Memory B cell (primary cell): Measurements from ENCODE around the gene SCNN1A.
A peak's percentile ranks its signal among the peaks of the same experiment; 100 is the strongest.

ENCODE experiments used
- ATAC-seq: fragments of 150-1000 bp; cut with Tn5 transposase; 2 replicates; pipeline ENCODE4 v1.10.0; 2021; ENCODE audit warnings: low read depth, mild to moderate bottlenecking, moderate library complexity
- DNase-seq, 2 donors: peaks; one replicate each; pipeline ENCODE4 v3.0.0; 2022; ENCODE audit warnings: low spot score in 2 of 2
- H3K27ac Mint-ChIP-seq: one replicate; pipeline ENCODE4 v1.8.0; 2022; ENCODE audit warnings: mild to moderate bottlenecking, moderate library complexity, mixed read lengths
- H3K27me3 Mint-ChIP-seq: one replicate; pipeline ENCODE4 v1.8.0; 2022; ENCODE audit warnings: mixed read lengths
- H3K36me3 Mint-ChIP-seq: one replicate; pipeline ENCODE4 v1.8.0; 2022; ENCODE audit warnings: mild to moderate bottlenecking, mixed read lengths
- H3K4me1 Mint-ChIP-seq: one replicate; pipeline ENCODE4 v1.8.0; 2022; ENCODE audit warnings: mixed read lengths
- H3K4me3 Mint-ChIP-seq: one replicate; pipeline ENCODE4 v1.8.0; 2022; ENCODE audit warnings: mild to moderate bottlenecking, moderate library complexity, mixed read lengths
- H3K9me3 Mint-ChIP-seq: one replicate; pipeline ENCODE4 v1.8.0; 2022; ENCODE audit warnings: mixed read lengths

The SCNN1A gene

GRCh38 chr12:6310771-6311610 lies 64.4 kb downstream of the SCNN1A start:
- Mint-ChIP-seq H3K27ac (no peak overlapping the region), H3K9me3 (no peaks in the 10 kb centered on the region), H3K4me1 (peaks cover 2% of the 10 kb centered on the region), H3K27me3 (peaks cover 19% of the 10 kb centered on the region), H3K4me3 (no peak overlapping the region), H3K36me3 (no peaks in the 10 kb centered on the region)
- peak; percentile 22 for ATAC-seq
- no peak for DNase-seq

GRCh38 chr12:6307529-6307928 lies 67.8 kb downstream of the SCNN1A start:
- peaks cover 28% of the 10 kb centered on the region for H3K27me3 Mint-ChIP-seq
- H3K27ac Mint-ChIP-seq = no peak overlapping the region
- H3K36me3 Mint-ChIP-seq = no peaks in the 10 kb centered on the region
- H3K4me3 Mint-ChIP-seq = no peak overlapping the region
- no peak for ATAC-seq
- H3K9me3 Mint-ChIP-seq = no peaks in the 10 kb centered on the region
- no peak for DNase-seq
- peaks cover 3% of the 10 kb centered on the region for H3K4me1 Mint-ChIP-seq

GRCh38 chr12:6306599-6307220 lies 68.7 kb downstream of the SCNN1A start:
- no peak for ATAC-seq
- no peak overlapping the region for H3K27ac Mint-ChIP-seq

GRCh38 chr12:6306151-6306550 lies 69.2 kb downstream of the SCNN1A start:
- Mint-ChIP-seq H3K27me3 (peaks cover 28% of the 10 kb centered on the region), H3K9me3 (no peaks in the 10 kb centered on the region), H3K27ac (no peak overlapping the region), H3K4me3 (no peak overlapping the region), H3K4me1 (peaks cover 3% of the 10 kb centered on the region), H3K36me3 (no peaks in the 10 kb centered on the region)
- ATAC-seq = no peak
- DNase-seq = no peak

More at GRCh38 chr12:6306599-6307220, 68.7 kb downstream of the SCNN1A start:
- peaks cover 3% of the 10 kb centered on the region for H3K4me1 Mint-ChIP-seq
- no peak overlapping the region for H3K4me3 Mint-ChIP-seq
- no peaks in the 10 kb centered on the region for H3K9me3 Mint-ChIP-seq
- H3K27me3 Mint-ChIP-seq = peaks cover 28% of the 10 kb centered on the region
- no peaks in the 10 kb centered on the region for H3K36me3 Mint-ChIP-seq
- no peak for DNase-seq

GRCh38 chr12:6303071-6303470 lies 72.3 kb downstream of the SCNN1A start:
- Mint-ChIP-seq H3K27ac (no peak overlapping the region), H3K36me3 (no peaks in the 10 kb centered on the region), H3K9me3 (no peaks in the 10 kb centered on the region), H3K4me3 (no peak overlapping the region), H3K4me1 (peaks cover 7% of the 10 kb centered on the region), H3K27me3 (peaks cover 23% of the 10 kb centered on the region)
- DNase-seq (no peak), ATAC-seq (no peak)

- H3K27ac Mint-ChIP-seq = no peak overlapping the region
- H3K9me3 Mint-ChIP-seq = no peaks in the 10 kb centered on the region
- H3K36me3 Mint-ChIP-seq = no peaks in the 10 kb centered on the region
- ATAC-seq (no peak), DNase-seq (no peak)
- H3K4me3 Mint-ChIP-seq = no peak overlapping the region
- H3K27me3 Mint-ChIP-seq = peaks cover 21% of the 10 kb centered on the region
- peaks cover 7% of the 10 kb centered on the region for H3K4me1 Mint-ChIP-seq
Measured at GRCh38 chr12:6302621-6303020, 72.7 kb downstream of the SCNN1A start.

- no peaks in the 10 kb centered on the region for H3K36me3 Mint-ChIP-seq
- no peak for ATAC-seq
- no peaks in the 10 kb centered on the region for H3K9me3 Mint-ChIP-seq
- H3K4me1 Mint-ChIP-seq = peaks cover 7% of the 10 kb centered on the region
- no peak overlapping the region for H3K4me3 Mint-ChIP-seq
- H3K27me3 Mint-ChIP-seq = peaks cover 18% of the 10 kb centered on the region
- no peak overlapping the region for H3K27ac Mint-ChIP-seq
- no peak for DNase-seq
Measured at GRCh38 chr12:6301721-6302120, 73.6 kb downstream of the SCNN1A start.

GRCh38 chr12:6297170-6297569 lies 78.2 kb downstream of the SCNN1A start:
- DNase-seq = no peak
- no peaks in the 10 kb centered on the region for H3K36me3 Mint-ChIP-seq
- no peak overlapping the region for H3K4me3 Mint-ChIP-seq
- no peak overlapping the region for H3K27ac Mint-ChIP-seq
- ATAC-seq = no peak
- H3K9me3 Mint-ChIP-seq = no peaks in the 10 kb centered on the region
- H3K27me3 Mint-ChIP-seq = peaks cover 10% of the 10 kb centered on the region
- H3K4me1 Mint-ChIP-seq = peaks cover 9% of the 10 kb centered on the region
